HUES64 (cell line): ENCODE measurements around the gene APIP. TPM values are rescaled to one million over a fixed set of nuclear protein-coding genes. Genes with fewer than 3 reads are reported as not detected.
A peak's percentile ranks its signal among the peaks of the same experiment; 100 is the strongest.

ENCODE experiments used
- H3K27ac ChIP-seq: 2 replicates; pipeline ENCODE4 v1.7.0; 2013; ENCODE audit warnings: low read depth, low read length, inconsistent platforms
- H3K27me3 ChIP-seq: 2 replicates; pipeline ENCODE4 v1.6.1; 2013; ENCODE audit warnings: mild to moderate bottlenecking, low read length; ENCODE audit not compliant: insufficient read depth
- H3K36me3 ChIP-seq: 2 replicates; pipeline ENCODE4 v1.6.1; 2013; ENCODE audit warnings: mild to moderate bottlenecking, low read length; ENCODE audit not compliant: insufficient read depth
- H3K4me1 ChIP-seq: 2 replicates; pipeline ENCODE4 v1.6.1; 2013; ENCODE audit warnings: mild to moderate bottlenecking, low read length, moderate library complexity; ENCODE audit not compliant: insufficient read depth
- H3K4me3 ChIP-seq: 2 replicates; pipeline ENCODE4 v1.5.1; 2013; ENCODE audit warnings: mild to moderate bottlenecking, low read length, moderate library complexity
- H3K9ac ChIP-seq: 2 replicates; pipeline ENCODE4 v1.6.1; 2013; ENCODE audit warnings: mild to moderate bottlenecking, low read depth, low read length
- H3K9me3 ChIP-seq: 2 replicates; pipeline ENCODE4 v1.6.1; 2013; ENCODE audit warnings: low read depth, low read length; ENCODE audit not compliant: insufficient read depth
- WGBS: fragments of 150-250, 120-280 bp; methylation state at CpG from one replicate; pipeline ENCODE4 v1.1.7; 2013; ENCODE audit warnings: missing lambda C conversion rate; 5-methylcytosine and 5-hydroxymethylcytosine counted together
- polyA plus RNA-seq, 2 experiments: library from polyadenylated mRNA; stranded (reverse); fragments of 50-300 nt; gene quantifications; one replicate each; pipeline ENCODE4 v1.2.3, GENCODE V29; 2013

APIP gene
- 26.4 TPM for polyA plus RNA-seq (2013, experiment 1 of 2)
- polyA plus RNA-seq (2013, experiment 2 of 2): 30.3 TPM

GRCh38 chr11:34916015-34916842, at the start of gene APIP, which contains the start of gene PDHX:
TSS of gene APIP (minus strand) at chr11:34916379. CDS start at chr11:34916284, 95 bp downstream.
TSS of gene PDHX (plus strand) at chr11:34916618. CDS start at chr11:34916656, 38 bp downstream.
- H3K27ac ChIP-seq: peak within 1 kb of the TSS; percentile 98
- peaks cover 25% of the 10 kb centered on the region for H3K36me3 ChIP-seq
- H3K4me3 ChIP-seq: peak within 1 kb of the TSS; percentile 99
- WGBS: under 1% methylated on average over 79 of the region's 79 CpGs
- peak within 1 kb of the TSS; percentile 99 for H3K9ac ChIP-seq
- H3K9me3 ChIP-seq: no peaks in the 10 kb centered on the region
- H3K4me1 ChIP-seq: peaks cover 9% of the 10 kb centered on the region; the same call in 1 of the 2 replicates
- H3K27me3 ChIP-seq: no peaks in the 10 kb centered on the region

GRCh38 chr11:34964610-34965331, 48.6 kb upstream of the APIP start:
- Histone ChIP-seq H3K27ac (no peak overlapping the region), H3K9ac (no peak overlapping the region), H3K4me3 (no peak overlapping the region), H3K4me1 (no peaks in the 10 kb centered on the region), H3K9me3 (no peaks in the 10 kb centered on the region), H3K27me3 (no peaks in the 10 kb centered on the region), H3K36me3 (peaks cover 48% of the 10 kb centered on the region)
- 65% methylated on average over 3 of the region's 3 CpGs for WGBS

DNA sequence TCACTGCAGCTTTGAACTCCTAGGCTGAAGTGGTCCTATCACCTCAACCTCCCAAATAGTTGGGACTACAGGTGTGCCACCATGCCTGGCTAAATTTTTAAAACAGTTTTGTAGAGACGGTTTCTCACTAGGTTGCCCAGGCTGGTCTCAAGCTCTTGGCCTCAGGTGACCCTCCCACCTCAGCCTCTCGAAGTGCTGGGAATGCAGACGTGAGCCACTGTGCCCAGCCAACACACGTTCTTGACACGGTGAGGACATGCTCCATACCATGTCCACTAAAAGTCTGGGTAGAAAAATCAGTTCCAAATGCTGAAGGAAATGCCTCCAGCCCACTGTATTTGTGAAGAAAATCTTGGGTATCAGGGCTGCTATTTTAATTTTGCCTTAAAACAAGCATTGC, 47.2 kb upstream of the APIP start:
- 95% methylated on average over 5 of the region's 5 CpGs for WGBS
- Histone ChIP-seq H3K4me1 (no peaks in the 10 kb centered on the region), H3K36me3 (peaks cover 44% of the 10 kb centered on the region), H3K9ac (no peak overlapping the region), H3K27me3 (no peaks in the 10 kb centered on the region), H3K9me3 (no peaks in the 10 kb centered on the region), H3K4me3 (no peak overlapping the region), H3K27ac (no peak overlapping the region)

DNA sequence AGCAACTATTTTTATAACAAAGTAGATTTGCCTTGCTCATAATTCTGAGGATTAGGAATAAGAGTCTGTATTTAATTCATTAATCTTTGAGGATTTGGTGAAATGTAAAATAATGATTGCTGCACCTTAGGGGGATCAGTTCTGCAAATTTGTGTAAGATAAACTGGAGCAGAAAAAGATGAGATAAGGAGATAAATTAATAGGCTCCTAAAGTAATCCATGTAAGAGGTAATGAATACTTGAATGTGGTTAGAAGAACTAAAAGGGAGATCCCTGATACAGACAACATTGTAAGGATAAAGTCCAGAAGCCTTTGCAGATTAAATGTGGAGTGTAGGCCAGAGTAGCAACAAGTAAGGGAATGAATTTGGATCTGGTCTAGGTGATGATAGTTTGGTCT, 45.9 kb upstream of the APIP start:
- Histone ChIP-seq H3K27ac (no peak overlapping the region), H3K27me3 (no peaks in the 10 kb centered on the region), H3K4me1 (no peaks in the 10 kb centered on the region), H3K9me3 (no peaks in the 10 kb centered on the region), H3K9ac (no peak overlapping the region), H3K36me3 (peaks cover 39% of the 10 kb centered on the region), H3K4me3 (no peak overlapping the region)

- Histone ChIP-seq H3K4me1 (peaks cover 4% of the 10 kb centered on the region; the same call in 1 of the 2 replicates), H3K27me3 (no peaks in the 10 kb centered on the region), H3K4me3 (no peak overlapping the region), H3K36me3 (peaks cover 32% of the 10 kb centered on the region), H3K27ac (no peak overlapping the region), H3K9ac (no peak overlapping the region), H3K9me3 (no peaks in the 10 kb centered on the region)
- 96% methylated on average over 3 of the region's 4 CpGs for WGBS
Observed at GRCh38 chr11:34960277-34960676, 44.1 kb upstream of the APIP start.

DNA sequence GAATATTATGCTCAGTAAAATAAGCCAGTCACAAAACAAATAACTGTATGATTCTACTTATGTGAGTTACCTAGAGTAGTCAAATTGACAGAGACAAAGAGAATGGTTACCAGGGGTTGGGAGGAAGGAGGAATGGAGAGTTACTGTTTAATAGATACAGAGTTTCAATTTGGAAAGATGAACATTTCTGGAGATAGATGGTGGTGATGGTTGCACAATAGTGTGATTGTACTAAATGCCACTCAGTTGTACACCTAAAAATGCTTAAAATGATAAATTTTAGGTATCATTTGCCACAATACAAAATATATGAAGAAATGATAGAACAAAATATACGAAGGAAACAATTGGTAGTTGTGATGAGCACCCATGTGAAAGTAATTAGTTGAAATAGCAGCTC, 43.6 kb upstream of the APIP start:
- no peak overlapping the region for H3K4me3 ChIP-seq
- H3K9me3 ChIP-seq: no peaks in the 10 kb centered on the region
- H3K36me3 ChIP-seq: peaks cover 29% of the 10 kb centered on the region
- H3K27me3 ChIP-seq: no peaks in the 10 kb centered on the region
- no CpG with 5 or more reads among the region's 1 CpG for WGBS
- H3K27ac ChIP-seq: no peak overlapping the region
- H3K9ac ChIP-seq: no peak overlapping the region
- peaks cover 4% of the 10 kb centered on the region; the same call in 1 of the 2 replicates for H3K4me1 ChIP-seq

GRCh38 chr11:34957606-34958005, 41.4 kb upstream of the APIP start:
- WGBS: 93% methylated on average over 3 of the region's 3 CpGs

GRCh38 chr11:34957206-34957605, 41.0 kb upstream of the APIP start:
- no peak overlapping the region for H3K4me3 ChIP-seq
- H3K36me3 ChIP-seq: peaks cover 25% of the 10 kb centered on the region
- no peak overlapping the region for H3K9ac ChIP-seq
- peaks cover 4% of the 10 kb centered on the region; the same call in 1 of the 2 replicates for H3K4me1 ChIP-seq
- 95% methylated on average over 5 of the region's 5 CpGs for WGBS
- no peak overlapping the region for H3K27ac ChIP-seq
- H3K9me3 ChIP-seq: no peaks in the 10 kb centered on the region
- no peaks in the 10 kb centered on the region for H3K27me3 ChIP-seq

More at GRCh38 chr11:34957606-34958005, 41.4 kb upstream of the APIP start:
- Histone ChIP-seq H3K9me3 (no peaks in the 10 kb centered on the region), H3K36me3 (peaks cover 25% of the 10 kb centered on the region), H3K4me1 (peaks cover 4% of the 10 kb centered on the region; the same call in 1 of the 2 replicates), H3K27ac (no peak overlapping the region), H3K27me3 (no peaks in the 10 kb centered on the region), H3K9ac (no peak overlapping the region), H3K4me3 (no peak overlapping the region)

DNA sequence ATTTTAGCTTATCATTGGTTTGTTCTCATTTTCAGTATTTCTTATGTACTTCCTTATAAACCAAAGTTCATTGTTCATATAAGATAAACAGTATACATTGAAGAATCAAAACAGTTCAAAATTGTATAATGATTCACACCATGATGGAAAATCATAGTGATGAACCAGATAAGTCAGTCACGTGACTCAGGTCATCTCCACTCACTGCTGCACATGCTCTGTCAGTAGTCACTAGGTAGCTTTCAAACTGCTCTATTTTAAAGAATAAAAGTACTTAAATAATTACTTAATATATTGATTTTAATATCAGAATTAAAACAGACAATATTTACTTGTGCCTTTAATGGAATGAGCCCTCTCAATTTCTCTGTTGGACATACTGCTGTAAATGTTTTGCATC, 37.8 kb upstream of the APIP start:
- H3K9ac ChIP-seq: no peak overlapping the region
- WGBS: 94% methylated on average over 1 of the region's 1 CpG
- no peaks in the 10 kb centered on the region for H3K27me3 ChIP-seq
- no peak overlapping the region for H3K27ac ChIP-seq
- H3K9me3 ChIP-seq: no peaks in the 10 kb centered on the region
- H3K36me3 ChIP-seq: peaks cover 13% of the 10 kb centered on the region
- no peak overlapping the region for H3K4me3 ChIP-seq
- H3K4me1 ChIP-seq: peaks cover 4% of the 10 kb centered on the region; the same call in 1 of the 2 replicates

- H3K4me3 ChIP-seq: no peak overlapping the region
- H3K36me3 ChIP-seq: 0 out of 2 replicates have a peak, but pooled peaks cover 3% of the 10 kb centered on the region
- no peaks in the 10 kb centered on the region for H3K27me3 ChIP-seq
- H3K9ac ChIP-seq: no peak overlapping the region
- H3K27ac ChIP-seq: no peak overlapping the region
- no peaks in the 10 kb centered on the region for H3K4me1 ChIP-seq
- H3K9me3 ChIP-seq: 0 out of 2 replicates have a peak, but pooled peaks cover 3% of the 10 kb centered on the region
Observed at GRCh38 chr11:34948696-34949095, 32.5 kb upstream of the APIP start.

DNA sequence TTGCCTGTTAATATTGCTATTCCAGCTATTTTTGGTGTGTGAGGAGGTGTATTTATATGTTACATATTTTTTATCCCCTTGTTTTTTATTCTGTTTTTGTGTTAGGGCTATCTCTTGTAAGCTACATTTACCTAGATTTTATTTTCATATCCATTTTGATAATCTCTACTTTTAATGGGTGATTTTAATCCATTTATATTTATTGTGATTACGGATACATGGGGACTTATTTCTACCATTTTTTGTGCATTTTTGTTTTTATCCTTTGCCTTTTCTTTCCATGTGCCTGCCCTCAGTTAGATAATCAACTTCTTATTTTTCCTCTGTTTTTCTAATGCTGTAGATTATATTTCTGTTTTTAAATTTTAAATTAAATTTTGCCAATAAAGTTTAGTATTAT, 28.5 kb upstream of the APIP start:
- 83% methylated on average over 1 of the region's 1 CpG for WGBS
- no peak overlapping the region for H3K4me3 ChIP-seq
- H3K9me3 ChIP-seq: 0 out of 2 replicates have a peak, but pooled peaks cover 3% of the 10 kb centered on the region
- 0 out of 2 replicates have a peak, but pooled peaks cover 8% of the 10 kb centered on the region for H3K36me3 ChIP-seq
- H3K27me3 ChIP-seq: no peaks in the 10 kb centered on the region
- no peak overlapping the region for H3K9ac ChIP-seq
- no peaks in the 10 kb centered on the region for H3K4me1 ChIP-seq
- H3K27ac ChIP-seq: no peak overlapping the region
